ENCODE measurements around the gene CAMK1D. TPM values are rescaled to one million over a fixed set of nuclear protein-coding genes. Genes with fewer than 3 reads are reported as not detected.

CAMK1D gene
- total and polyA plus RNA-seq, 2 donors (not counting 3 experiments of a cell fraction or from before 2014, with no cell fraction given), result 0.37 to 4.2 TPM

DNA sequence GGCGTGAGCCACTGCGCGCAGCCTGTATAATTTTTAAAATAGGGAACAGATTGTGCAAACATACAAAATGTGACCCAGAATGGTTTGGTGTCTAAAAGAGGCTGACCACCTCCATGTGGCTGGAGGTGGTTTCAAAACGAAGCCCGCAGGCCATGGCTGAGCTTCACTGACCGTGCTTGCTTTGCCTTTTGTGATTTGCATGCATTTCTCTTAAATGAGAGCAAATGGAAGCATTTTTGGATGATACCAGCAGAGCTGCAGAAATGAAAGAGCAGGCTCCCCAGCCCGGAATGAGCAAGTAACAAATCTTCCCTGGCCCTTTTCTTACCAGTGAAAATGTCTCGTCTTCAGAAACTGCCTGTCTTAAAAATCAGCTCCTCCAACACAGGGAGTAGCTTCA, 239.9 kb downstream of the CAMK1D start:
- no peak for FAIRE-seq
- POLR2A ChIA-PET, result no interaction called here
- no peak overlapping the region for H3K4me2 ChIP-seq (ENCODE audit: insufficient read depth, low read length)

More for the DNA sequence above, 239.9 kb downstream of the CAMK1D start:
- H2AFZ ChIP-seq (ENCODE audit: low read depth, low read length), result no peak overlapping the region
- H4K20me1 ChIP-seq (replicated peaks; ENCODE audit: control insufficient read depth, extremely low read depth, insufficient read depth, low read length), result no peaks in the 10 kb centered on the region
- H3K9me3 ChIP-seq (replicated peaks; ENCODE audit: control insufficient read depth, insufficient read depth, low read length), result no peaks in the 10 kb centered on the region
- no peaks in the 10 kb centered on the region for H3K36me3 ChIP-seq (ENCODE audit: control insufficient read depth in 2 of 2, extremely low read depth in 1 of 2, insufficient read depth in 2 of 2, low read length in 2 of 2)
- dilution Hi-C loops (cut with MboI; ENCODE audit: extremely low pct_ligation_motif_present, low sequenced_read_pairs) (no loop called here), intact Hi-C loops (cut with micrococcal nuclease) (no loop called here)
- no peaks in the 10 kb centered on the region for H3K9me1 ChIP-seq (replicated peaks; ENCODE audit: control insufficient read depth, extremely low read depth, insufficient read depth, low read length)
- H3K9ac ChIP-seq (replicated peaks; ENCODE audit: extremely low read depth, insufficient read depth, low read length), result no peak overlapping the region
- TF ChIP-seq JUN (IDR thresholded peaks at IDR 0.05; ENCODE audit: borderline replicate concordance, insufficient read depth, insufficient read length, low read depth), result no peak
- TF ChIP-seq MYC (IDR thresholded peaks at IDR 0.05; ENCODE audit: low read depth, low read length), result no peak
- TF ChIP-seq, protein P1, sequence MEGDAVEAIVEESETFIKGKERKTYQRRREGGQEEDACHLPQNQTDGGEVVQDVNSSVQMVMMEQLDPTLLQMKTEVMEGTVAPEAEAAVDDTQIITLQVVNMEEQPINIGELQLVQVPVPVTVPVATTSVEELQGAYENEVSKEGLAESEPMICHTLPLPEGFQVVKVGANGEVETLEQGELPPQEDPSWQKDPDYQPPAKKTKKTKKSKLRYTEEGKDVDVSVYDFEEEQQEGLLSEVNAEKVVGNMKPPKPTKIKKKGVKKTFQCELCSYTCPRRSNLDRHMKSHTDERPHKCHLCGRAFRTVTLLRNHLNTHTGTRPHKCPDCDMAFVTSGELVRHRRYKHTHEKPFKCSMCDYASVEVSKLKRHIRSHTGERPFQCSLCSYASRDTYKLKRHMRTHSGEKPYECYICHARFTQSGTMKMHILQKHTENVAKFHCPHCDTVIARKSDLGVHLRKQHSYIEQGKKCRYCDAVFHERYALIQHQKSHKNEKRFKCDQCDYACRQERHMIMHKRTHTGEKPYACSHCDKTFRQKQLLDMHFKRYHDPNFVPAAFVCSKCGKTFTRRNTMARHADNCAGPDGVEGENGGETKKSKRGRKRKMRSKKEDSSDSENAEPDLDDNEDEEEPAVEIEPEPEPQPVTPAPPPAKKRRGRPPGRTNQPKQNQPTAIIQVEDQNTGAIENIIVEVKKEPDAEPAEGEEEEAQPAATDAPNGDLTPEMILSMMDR (IDR thresholded peaks at IDR 0.05; ENCODE audit: extremely low read depth in 1 of 2, insufficient read depth in 1 of 2, low read depth in 1 of 2, low read length in 2 of 2), result no peak
- no peak for TF ChIP-seq POLR2A (IDR thresholded peaks at IDR 0.05; ENCODE audit: low read depth, low read length)
- TF ChIP-seq POLR2AphosphoS5 (IDR thresholded peaks at IDR 0.05; ENCODE audit: insufficient read depth, low read depth, low read length), result no peak
- TF ChIP-seq, protein P2, sequence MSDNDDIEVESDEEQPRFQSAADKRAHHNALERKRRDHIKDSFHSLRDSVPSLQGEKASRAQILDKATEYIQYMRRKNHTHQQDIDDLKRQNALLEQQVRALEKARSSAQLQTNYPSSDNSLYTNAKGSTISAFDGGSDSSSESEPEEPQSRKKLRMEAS (IDR thresholded peaks at IDR 0.05; ENCODE audit: insufficient read depth, insufficient read length), result no peak
- no peak for TF ChIP-seq GATA2 (IDR thresholded peaks at IDR 0.05; ENCODE audit: insufficient read depth, insufficient read length, low read depth, low read length)
- TF ChIP-seq EZH2 (IDR thresholded peaks at IDR 0.05; ENCODE audit: borderline replicate concordance, low read depth, low read length, severe bottlenecking), result no peak
- no peak for TF ChIP-seq FOS (IDR thresholded peaks at IDR 0.05; ENCODE audit: borderline replicate concordance, insufficient read depth, low read length)
- H3K27me3 ChIP-seq (ENCODE audit: control insufficient read depth in 2 of 2, insufficient read depth in 2 of 2, low read length in 2 of 2), result no peaks in the 10 kb centered on the region
- H3K4me1 ChIP-seq (ENCODE audit: control insufficient read depth, extremely low read depth, insufficient read depth, low read length), result no peaks in the 10 kb centered on the region
- CTCF ChIA-PET, result interaction anchor here (1.0 kb wide), 1 partner anchor 67 kb away, joined by 3 read pairs; no protein-coding TSS in a partner anchor
- no peak overlapping the region for H3K4me3 ChIP-seq (replicated peaks in 1 of 3; ENCODE audit: insufficient read depth in 1 of 3, low read depth in 1 of 3, low read length in 3 of 3)
- no TSS peak for BruUV-seq (replicated peaks)
- H3K79me2 ChIP-seq (ENCODE audit: control insufficient read depth, insufficient read depth, low read length), result no peaks in the 10 kb centered on the region
- H3K27ac ChIP-seq (ENCODE audit: insufficient read depth, low read depth, low read length), result no peak overlapping the region
- no peak for DNase-seq (ENCODE audit: low read depth, low spot score)

Data from endothelial cell of umbilical vein (primary cell).